HG03520 (cell line): ENCODE data around the gene FAM24A.
"Not testable (repeated sequence)": the region's sequence is repeated elsewhere in the genome, so short reads cannot be mapped to it uniquely, and the experiment has no call there.

Source experiments
- ATAC-seq: cut with Tn5 transposase; IDR thresholded peaks from one replicate; pipeline ENCODE4 v1.9.1; 2021; ENCODE audit warnings: mild to moderate bottlenecking, moderate library complexity; ENCODE audit not compliant: unreplicated experiment

The FAM24A gene, protein sequence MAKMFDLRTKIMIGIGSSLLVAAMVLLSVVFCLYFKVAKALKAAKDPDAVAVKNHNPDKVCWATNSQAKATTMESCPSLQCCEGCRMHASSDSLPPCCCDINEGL

DNA sequence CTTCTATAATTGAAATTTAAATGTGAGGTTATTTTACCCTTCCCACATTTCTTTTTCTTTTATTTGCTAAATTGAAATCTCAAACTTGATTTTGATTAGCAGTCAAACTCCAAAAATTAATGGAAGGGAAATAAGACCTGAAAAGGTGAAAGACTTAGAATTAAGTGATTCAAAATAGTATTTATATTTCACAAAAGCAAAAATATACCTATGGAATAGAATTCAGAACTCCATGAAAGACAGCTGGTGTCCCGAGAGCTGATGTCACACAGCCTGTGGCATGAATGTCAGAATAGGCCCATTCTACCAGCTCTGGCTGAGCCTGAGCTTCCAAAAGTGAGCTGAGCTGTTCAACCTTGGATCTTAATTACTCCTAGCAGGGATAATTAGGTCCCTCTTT is at the start of gene FAM24A:
Gene FAM24A, plus strand, starts transcription at position 301 of the 400 bp plus-strand sequence. CDS start 1,025 bp downstream, outside the sequence.
- ATAC-seq: no peak

DNA sequence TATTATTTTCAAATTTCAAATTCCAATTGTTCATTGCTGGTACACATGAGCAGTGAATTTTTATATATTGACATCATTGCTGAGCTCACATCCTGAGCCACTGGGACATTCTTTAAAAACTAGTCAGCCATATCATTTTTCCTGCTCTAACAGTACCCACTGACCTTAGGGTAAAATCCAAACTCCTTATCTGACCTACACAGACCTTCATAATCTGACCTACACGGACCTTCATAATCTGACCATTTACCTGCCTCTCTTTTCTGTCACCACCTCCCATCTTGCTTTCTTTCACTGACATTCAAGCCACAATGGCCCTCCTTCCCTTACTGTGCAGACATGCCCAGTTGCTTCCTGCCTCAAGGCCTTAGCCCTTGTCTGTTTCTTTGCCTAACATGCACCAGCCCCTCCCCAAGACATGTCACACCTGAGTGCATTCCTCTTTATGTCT is 48.7 kb upstream of the FAM24A start:
- no peak for ATAC-seq

DNA sequence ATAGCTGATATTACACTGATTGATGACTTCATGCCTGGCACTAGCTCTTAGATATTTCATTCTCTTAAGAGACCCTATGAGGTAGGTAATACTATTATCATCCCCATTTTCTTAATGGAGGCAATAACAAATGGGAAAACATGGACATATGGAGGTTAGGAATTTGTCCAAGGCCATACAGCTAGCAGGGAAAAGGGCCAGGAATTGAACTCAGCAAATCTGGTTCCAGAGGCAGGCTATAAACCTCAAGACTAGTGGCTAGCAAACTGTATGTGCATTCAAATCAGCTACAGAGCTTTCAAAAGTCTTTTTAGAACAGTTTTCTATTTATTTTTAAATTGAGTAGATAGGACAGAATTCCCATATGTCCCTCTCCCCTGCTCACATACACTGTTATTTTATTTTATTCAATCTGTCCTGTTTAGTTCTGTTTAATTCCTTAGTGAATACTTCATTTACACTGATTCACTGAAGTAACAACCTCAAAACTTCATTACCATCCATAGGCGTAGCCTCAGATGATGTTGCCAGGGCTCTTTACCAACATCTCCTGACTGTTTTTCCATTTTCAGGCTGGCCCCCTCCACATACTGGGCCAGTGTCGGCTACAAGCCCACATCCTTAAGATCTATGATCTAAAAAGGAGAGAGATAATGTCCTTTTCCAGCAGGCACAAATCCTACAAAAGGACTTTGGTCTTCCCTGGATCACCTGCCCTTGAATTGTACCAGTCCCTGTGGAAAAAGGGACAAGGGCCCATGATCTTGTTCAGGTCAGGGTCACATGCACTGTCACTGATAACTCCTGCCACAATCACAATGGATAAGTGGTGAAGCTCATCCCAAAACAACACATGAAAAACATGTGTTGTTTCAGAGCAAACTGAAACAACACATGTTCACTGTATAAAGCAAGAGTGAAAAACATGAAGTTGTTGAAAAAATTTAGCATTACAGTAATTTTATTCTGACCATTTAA is 46.9 kb upstream of the FAM24A start:
- no peak for ATAC-seq

DNA sequence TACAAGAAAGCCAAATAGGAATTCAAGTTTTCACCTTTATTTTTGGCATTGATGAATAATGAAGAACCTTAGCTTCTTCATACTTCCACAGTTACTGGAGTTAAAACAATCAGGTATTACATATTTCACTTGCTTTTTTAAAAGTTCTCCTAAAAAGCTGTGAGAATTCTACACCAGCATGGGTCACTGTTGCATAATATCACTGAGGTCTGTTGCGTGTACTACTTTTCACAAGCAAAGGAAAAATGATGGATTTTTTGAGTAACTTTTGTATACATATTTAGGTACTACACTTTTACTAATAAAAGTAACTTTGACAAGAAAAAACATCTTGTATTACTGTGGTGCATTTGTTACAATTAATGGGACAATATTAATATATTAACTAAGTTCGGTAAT is 46.2 kb upstream of the FAM24A start:
- ATAC-seq: no peak

DNA sequence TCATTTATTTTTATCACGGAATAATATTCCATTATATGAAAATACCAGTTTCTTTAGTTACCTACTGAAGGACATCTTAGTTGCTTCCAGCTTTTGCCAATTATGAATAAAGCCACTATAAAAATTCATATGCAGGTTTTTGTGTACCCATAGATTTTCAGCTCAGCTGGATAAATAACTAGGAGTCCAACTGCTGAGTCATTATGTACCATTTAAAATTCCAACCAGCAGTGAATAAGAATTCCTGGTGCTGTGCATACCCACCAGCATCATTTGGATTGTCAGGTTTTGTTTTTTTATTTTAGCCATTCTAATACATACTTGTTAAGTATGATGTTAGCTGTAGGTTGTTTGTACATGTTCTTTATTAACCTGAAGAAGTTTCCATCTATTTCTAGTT is 45.5 kb upstream of the FAM24A start:
- ATAC-seq: no peak

DNA sequence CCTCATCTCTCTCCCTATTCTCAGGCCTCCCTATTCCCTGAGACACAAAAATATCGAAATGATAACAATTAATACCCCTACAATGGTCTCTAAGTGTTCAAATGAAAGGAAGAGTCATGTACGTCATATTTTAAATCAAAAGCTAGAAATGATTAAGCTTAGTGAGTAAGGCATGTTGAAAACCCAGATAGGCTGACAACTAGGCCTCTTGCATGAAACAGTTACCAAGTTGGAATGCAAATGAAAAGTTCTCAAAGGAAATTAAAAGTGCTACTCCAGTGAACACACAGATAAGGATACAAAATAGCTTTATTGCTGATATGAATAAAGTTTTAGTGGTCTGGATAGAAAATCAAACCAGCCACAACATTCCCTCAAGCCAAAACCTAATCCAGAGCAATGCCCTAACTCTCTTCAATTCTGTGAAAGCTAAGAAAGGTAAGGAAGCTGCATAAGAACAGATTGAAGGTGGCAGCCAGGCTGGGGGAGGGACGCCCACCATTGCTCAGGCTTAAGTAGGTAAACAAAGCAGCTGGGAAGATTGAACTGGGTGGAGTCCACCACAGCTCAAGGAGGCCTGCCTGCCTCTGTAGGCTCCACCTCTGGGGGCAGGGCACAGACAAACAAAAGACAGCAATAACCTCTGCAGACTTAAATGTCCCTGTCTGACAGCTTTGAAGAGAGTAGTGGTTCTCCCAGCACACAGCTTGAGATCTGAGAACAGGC is 43.5 kb upstream of the FAM24A start:
- ATAC-seq: not testable (repeated sequence)

DNA sequence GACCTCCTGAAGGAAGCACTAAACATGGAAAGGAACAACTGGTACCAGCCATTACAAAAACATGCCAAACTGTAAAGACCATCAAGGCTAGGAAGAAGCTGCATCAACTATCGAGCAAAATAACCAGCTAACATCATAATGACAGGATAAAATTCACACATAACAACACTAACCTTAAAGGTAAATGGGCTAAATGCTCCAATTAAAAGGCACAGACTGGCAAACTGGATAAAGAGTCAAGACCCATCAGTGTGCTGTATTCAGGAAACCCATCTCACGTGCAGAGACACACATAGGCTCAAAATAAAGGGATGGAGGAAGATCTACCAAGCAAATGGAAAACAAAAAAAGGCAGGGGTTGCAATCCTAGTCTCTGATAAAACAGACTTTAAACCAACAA is 41.6 kb upstream of the FAM24A start:
- not testable (repeated sequence) for ATAC-seq

DNA sequence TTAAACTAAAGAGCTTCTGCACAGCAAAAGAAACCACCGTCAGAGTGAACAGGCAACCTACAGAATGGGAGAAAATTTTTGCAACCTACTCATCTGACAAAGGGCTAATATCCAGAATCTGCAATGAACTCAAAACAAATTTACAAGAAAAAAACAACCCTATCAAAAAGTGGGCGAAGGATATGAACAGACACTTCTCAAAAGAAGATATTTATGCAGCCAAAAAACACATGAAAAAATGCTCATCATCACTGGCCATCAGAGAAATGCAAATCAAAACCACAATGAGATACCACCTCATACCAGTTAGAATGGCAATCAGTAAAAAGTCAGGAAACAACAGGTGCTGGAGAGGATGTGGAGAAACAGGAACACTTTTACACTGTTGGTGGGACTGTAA is 38.5 kb upstream of the FAM24A start:
- ATAC-seq: not testable (repeated sequence)

DNA sequence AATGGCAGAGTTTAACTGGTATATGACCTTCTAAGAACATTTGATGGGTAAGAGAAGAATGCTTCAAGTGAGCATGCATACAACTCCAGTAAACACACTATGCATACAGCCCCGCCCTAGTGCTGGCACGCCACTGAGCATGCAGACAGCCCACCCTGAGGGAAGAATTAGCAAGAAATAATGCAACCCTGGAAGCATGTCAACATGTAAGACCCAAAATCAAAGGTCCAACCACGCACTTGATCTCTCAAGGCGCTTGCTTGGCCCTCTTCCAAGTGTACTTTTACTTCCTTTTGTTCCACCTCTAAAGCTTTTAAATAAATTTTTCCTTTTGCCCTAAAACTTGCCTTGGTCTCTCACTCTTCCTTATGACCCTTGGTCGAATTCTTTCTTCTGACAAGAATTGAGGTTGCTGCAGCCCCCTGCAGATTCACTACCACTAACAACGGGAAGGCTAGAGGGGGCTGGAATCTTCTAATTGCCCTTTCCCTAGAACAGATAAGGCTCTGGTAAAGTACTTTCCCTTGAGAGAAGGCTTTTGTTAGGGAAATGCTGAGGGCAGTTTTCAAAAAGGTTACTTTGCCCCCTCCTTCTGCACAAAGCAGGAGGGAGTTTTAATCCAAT is 34.5 kb upstream of the FAM24A start:
- no peak for ATAC-seq

DNA sequence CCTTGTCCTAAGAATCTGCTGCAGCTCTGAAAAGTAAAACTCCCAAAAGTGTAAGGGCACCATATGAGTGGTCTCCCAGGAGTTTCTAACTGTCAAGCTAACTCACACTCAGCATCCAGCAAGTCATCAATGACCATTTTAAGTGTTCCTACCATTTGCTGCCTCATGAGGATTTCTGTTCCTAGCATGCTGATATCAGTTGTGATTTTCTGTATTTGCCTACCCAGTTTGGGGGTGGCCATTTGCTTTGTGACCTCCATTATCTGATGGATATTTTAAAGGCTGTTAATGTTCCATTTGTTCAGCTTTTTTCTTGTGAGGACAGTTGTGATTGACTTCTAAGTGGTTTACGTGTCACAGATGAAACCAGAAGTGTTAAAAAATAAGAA is 33.9 kb upstream of the FAM24A start:
- ATAC-seq: no peak

DNA sequence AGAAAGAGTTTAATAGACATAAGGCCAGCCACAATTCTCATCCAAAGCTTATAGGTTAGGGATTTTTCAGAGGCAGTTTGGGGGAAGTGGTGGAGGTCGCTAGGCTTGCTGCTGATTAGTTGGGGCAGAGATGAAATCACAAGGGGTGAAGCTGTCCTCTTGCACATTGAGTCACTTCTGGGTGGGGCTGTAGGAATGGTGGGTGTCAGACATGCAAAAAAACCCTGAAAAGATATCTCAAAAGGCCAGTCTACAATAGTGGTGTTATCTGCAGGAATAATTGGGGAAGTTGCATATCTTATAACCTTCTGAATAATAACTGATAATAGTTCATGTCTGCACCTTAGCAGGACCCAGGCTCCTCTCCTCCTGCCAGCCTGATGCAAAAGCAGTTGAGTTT is 33.1 kb upstream of the FAM24A start:
- no peak for ATAC-seq

DNA sequence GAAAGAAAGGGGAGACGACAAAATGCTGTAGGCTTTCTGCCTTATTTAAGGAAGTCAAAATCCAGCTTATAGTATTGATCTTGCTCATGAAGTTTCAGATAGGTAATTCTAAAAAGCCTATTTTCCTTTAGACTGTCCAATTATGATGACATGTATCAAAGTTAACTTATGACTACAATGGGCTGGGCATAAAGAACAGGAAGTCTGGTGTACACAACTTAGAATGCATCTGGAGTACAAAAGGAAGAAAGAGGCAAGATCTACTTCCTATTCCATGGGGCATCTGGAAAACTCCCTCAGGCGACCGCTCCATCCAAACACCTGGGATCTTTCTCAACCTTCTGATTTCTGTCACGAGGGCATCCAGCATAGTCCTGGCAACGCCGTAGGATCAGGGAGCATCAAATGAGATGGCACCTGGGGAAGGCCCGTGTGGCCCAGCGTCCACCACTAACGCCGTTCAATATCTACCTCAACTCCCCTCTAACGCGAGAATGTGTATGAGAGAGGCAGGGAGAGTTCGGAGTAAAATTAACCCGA is 31.5 kb upstream of the FAM24A start:
- ATAC-seq: peak; percentile 31

DNA sequence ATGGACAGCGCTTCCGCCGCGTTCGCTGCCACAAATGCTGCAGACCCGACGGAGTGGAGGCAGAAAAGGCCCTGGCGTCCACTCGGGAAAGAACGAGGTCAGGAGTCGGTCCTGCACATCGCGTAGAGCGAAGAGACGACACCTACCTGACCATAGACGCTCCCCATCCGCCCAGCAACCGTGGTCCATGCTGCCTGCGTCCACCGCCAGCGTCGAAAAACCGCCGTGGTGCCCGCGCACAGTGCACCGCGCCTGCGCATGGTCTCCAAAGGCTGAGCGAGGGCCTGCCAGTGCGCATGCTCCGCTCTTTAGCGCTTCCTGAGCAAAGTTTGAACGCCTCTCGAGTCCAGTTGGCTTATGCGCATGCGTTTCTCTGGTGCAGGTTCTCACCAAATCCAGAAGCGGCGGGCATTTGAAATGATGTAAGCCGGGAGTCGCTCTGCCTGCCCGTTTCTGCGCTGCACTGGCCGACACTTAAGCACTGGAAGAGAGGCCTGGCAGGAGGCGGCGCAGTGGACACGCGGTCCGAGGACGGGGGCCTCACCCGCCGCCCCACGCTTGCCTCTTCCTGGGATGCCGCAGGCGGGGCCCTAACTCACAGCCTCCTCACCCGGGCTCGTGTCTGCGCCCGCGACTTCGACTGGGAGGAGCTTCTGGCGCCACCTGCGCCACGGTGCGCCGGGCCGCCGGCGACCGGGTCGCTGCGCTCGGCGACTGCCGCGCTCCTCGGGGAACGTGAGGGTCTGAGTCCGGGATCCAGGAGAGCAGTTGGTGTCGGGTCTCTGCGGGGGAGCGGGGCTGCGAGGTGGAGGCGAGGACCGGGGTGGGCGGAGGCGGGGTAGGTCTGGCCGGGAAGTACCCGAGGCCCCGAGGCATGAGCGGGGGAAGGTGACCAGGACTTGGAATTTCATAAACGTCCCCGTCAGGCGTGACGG is 30.8 kb upstream of the FAM24A start, which contains the start of gene FAM24B:
Gene FAM24B, minus strand, starts transcription at position 243 of the 935 bp plus-strand sequence. CDS start 29,066 bp downstream, outside the sequence.
- ATAC-seq: peak; percentile 75

DNA sequence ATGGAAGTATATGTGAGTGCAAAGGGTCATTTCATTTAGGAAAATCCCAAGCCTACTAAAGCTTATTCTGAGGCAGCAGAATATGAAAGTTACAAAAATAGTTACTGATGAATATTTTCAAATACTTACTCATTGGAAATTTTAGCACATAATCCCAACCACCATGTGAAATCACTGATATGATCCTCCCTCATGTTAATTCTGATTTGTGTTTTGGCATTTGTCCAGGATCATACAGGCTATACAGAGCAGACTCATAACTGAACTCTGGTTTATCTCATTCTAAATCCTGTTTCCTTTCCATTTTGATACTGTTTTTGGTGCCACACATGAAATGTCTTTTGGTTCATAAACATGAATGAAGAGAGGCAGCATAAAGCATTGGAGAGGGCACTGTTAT is 27.6 kb upstream of the FAM24A start:
- ATAC-seq: no peak

DNA sequence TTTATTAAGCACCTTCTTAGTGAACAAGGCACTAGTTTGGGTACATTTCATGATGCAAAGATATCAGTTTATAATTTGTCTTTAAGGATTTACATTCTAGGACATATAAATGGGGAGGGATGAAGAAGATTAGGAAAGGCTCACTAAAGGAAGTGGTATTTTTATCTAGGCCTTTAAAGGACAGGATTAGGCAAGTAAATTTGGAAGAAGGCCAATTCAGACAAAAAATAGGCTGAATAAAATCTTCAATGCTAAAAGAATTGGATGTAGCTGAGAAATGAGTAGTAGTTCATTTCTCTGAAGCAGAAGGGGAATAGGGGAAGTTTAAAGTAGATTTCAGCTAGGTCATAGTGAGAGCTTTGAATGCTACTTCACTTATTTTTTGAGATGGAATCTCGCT is 26.2 kb upstream of the FAM24A start:
- ATAC-seq: no peak

DNA sequence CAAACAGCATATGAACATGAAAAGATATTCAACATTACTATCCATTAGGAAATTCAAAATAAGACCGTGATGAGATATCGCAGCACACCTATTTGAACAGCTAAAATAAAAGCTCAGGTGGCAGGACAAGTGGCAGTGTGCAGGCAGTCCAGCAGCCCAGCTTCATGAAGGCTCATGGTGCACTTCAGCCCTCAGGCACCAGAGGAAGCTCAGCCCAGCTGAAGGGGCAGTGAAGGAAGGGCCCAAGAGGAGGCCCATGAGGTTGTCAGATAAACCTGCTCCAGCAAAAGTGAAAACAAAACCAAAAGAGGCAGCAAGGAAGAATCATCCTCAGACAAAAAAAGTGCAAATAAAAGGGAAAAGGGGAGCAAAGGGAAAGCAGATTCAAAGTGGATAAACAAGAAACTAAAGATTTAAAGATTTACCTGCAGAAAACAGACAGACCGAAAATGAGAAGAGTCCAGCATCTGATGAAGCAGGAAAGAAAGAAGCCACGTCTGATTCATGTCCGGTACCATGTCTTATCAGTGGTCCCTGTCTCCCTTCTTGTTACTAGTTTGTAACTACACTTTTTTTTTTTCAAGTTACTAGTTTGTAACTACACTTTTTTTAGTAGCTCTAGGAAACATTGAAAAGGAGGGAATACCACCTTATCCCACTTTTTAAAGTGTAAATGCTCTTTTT is 16.0 kb upstream of the FAM24A start:
- ATAC-seq: no peak

DNA sequence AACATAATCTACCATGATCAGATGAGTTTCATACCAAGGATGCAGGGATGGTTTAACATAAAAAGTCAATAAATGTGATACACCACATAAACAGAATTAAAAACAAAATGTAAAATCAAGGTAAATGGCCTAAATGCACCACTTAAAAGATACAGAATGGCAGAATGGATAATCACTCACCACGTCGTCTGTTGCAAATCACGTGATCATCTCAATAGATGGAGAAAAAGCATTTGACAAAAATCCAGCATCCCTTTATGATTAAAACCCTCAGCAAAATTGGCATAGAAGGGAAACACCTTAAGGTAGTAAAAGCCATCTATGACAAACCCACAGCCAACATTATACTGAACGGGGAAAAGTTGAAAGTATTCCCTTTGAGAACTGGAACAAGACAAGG is 6.5 kb upstream of the FAM24A start:
- not testable (repeated sequence) for ATAC-seq

DNA sequence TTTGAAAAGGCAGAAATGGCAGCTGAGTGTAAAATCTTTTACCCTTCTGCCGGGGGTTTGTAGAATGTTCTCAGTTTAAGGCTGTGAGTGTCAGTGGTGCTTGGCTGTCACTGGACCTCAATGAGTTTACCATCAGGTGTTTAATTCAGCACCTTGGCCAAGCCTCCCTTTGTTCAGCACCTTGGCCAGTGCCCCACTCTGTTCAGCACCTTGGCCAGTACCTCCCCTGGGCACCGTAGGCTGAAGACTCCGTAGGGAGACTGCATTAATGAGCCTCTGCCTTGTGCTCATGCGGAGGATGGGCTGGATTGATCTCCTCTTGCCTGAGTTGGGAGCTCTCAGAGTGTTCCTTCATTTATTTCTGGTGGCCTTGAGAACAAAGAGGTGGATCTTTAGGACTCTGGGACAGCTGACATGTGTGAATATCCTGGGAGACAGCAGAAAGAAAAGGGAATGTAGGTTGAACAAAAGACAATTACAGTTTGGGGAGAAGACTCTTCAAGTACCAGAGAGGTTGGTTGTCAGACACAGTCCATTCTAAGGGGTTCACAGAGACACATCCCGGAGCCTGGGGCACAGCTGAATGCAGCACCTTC is 1.6 kb downstream of the FAM24A start:
- ATAC-seq: no peak

DNA sequence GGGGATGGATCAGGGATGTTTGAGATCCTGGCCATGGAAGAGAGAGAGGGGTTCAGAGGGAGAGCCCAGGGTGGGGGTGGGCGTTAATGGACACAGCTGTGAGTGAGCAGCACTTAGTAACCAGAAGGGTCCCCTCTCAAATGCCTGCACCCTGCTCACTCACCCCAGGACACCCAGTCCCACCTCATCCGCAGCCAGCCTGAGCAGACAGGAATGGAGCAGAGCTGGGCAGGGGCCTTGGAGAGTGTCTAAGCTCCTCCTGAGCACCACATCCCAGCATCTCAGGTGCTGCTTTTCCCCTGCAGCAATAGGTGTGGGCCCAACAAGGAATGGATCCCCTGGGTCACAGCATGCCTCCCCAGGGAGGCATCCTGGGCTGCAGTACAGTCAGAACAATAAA is 5.3 kb downstream of the FAM24A start:
- ATAC-seq: no peak
